Measurements from ENCODE around the gene RERE.
"Not testable (repeated sequence)": the region's sequence is repeated elsewhere in the genome, so short reads cannot be mapped to it uniquely, and the experiment has no call there.

RERE gene

GRCh38 chr1:8727809-8728213 lies 89.6 kb downstream of the RERE start:
- Histone ChIP-seq H3K36me3 (no peaks in the 10 kb centered on the region), H3K4me1 (no peaks in the 10 kb centered on the region), H3K4me3 (ENCODE audit: low read depth, low read length) (no peak overlapping the region), H3K9me3 (no peaks in the 10 kb centered on the region), H3K27me3 (no peaks in the 10 kb centered on the region)
- TF ChIP-seq CTCF (IDR thresholded peaks at IDR 0.05; ENCODE audit: low read depth, low read length), result no peak
- peak; percentile 63 for DNase-seq

- H3K4me1 ChIP-seq; H3K27me3 ChIP-seq; H3K4me3 ChIP-seq (ENCODE audit: low read depth, low read length); H3K9me3 ChIP-seq; DNase-seq; H3K36me3 ChIP-seq: not testable (repeated sequence)
These were observed 90.1 kb downstream of the RERE start for GRCh38 chr1:8727316-8727715.

GRCh38 chr1:8726801-8727186 lies 90.6 kb downstream of the RERE start:
- H3K4me1 ChIP-seq; H3K4me3 ChIP-seq (ENCODE audit: low read depth, low read length); H3K27me3 ChIP-seq; DNase-seq; H3K9me3 ChIP-seq; H3K36me3 ChIP-seq: not testable (repeated sequence)

GRCh38 chr1:8723010-8723409 lies 94.4 kb downstream of the RERE start:
- no peak for DNase-seq
- H3K4me3 ChIP-seq (ENCODE audit: low read depth, low read length), result no peak overlapping the region
- peaks cover 5% of the 10 kb centered on the region; the same call in 1 of the 2 replicates for H3K4me1 ChIP-seq
- TF ChIP-seq CTCF (IDR thresholded peaks at IDR 0.05; ENCODE audit: low read depth, low read length), result no peak
- H3K9me3 ChIP-seq, result no peaks in the 10 kb centered on the region
- no peaks in the 10 kb centered on the region for H3K27me3 ChIP-seq
- H3K36me3 ChIP-seq, result no peaks in the 10 kb centered on the region

GRCh38 chr1:8722366-8722765 lies 95.1 kb downstream of the RERE start:
- Histone ChIP-seq H3K36me3 (no peaks in the 10 kb centered on the region), H3K9me3 (no peaks in the 10 kb centered on the region), H3K27me3 (no peaks in the 10 kb centered on the region), H3K4me1 (peaks cover 5% of the 10 kb centered on the region; the same call in 1 of the 2 replicates), H3K4me3 (ENCODE audit: low read depth, low read length) (no peak overlapping the region)
- no peak for TF ChIP-seq CTCF (IDR thresholded peaks at IDR 0.05; ENCODE audit: low read depth, low read length)
- no peak for DNase-seq

- no peaks in the 10 kb centered on the region for H3K36me3 ChIP-seq
- no peaks in the 10 kb centered on the region for H3K9me3 ChIP-seq
- H3K27me3 ChIP-seq, result no peaks in the 10 kb centered on the region
- H3K4me1 ChIP-seq, result peaks cover 5% of the 10 kb centered on the region; the same call in 1 of the 2 replicates
- no peak for TF ChIP-seq CTCF (IDR thresholded peaks at IDR 0.05; ENCODE audit: low read depth, low read length)
- no peak for DNase-seq
- H3K4me3 ChIP-seq (ENCODE audit: low read depth, low read length), result no peak overlapping the region
These were observed 95.6 kb downstream of the RERE start for GRCh38 chr1:8721679-8722324.

GRCh38 chr1:8720347-8720746 lies 97.1 kb downstream of the RERE start:
- peaks cover 5% of the 10 kb centered on the region; the same call in 1 of the 2 replicates for H3K4me1 ChIP-seq
- no peaks in the 10 kb centered on the region for H3K9me3 ChIP-seq
- TF ChIP-seq CTCF (IDR thresholded peaks at IDR 0.05; ENCODE audit: low read depth, low read length), result no peak
- H3K27me3 ChIP-seq, result no peaks in the 10 kb centered on the region
- no peaks in the 10 kb centered on the region for H3K36me3 ChIP-seq
- no peak for DNase-seq
- H3K4me3 ChIP-seq (ENCODE audit: low read depth, low read length), result no peak overlapping the region
